Measurements from ENCODE around the gene SOX5. TPM values are rescaled to one million over a fixed set of nuclear protein-coding genes. Genes with fewer than 3 reads are reported as not detected.

Gene SOX5
- total RNA-seq, 1 experiment from 2014 or later, result 0.52 TPM

- ChIA-PET RAD21 (ENCODE audit: low non-redundant PET in 1 of 2, low total read pairs in 2 of 2, uncharacterized antibody in 2 of 2, unreplicated experiment in 2 of 2) (no interaction called here), CTCF (no interaction called here), POLR2A (no interaction called here)
- no peak overlapping the region for H3K27ac ChIP-seq (ENCODE audit: low read depth, low read length)
- TF ChIP-seq JUND (IDR thresholded peaks at IDR 0.05) (no peak), EGR1 (IDR thresholded peaks at IDR 0.05; ENCODE audit: low read depth) (no peak)
- H4K20me1 ChIP-seq (ENCODE audit: insufficient read depth), result no peaks in the 10 kb centered on the region
- H3K9me2 ChIP-seq (ENCODE audit: insufficient read depth), result no peaks in the 10 kb centered on the region
- BruUV-seq (replicated peaks), result no TSS peak
- intact Hi-C loops (cut with micrococcal nuclease), result no loop called here
- no peak overlapping the region for H2AFZ ChIP-seq (ENCODE audit: low read depth, low read length, poor library complexity, severe bottlenecking)
- no peaks in the 10 kb centered on the region for H3K36me3 ChIP-seq (ENCODE audit: control insufficient read depth in 1 of 2, insufficient read depth in 2 of 2, low read length in 2 of 2)
- H3K4me1 ChIP-seq (ENCODE audit: control insufficient read depth in 1 of 2, insufficient read depth in 2 of 2, low read length in 2 of 2), result no peaks in the 10 kb centered on the region
- H3K4me3 ChIP-seq (replicated peaks in 1 of 2; ENCODE audit: low read depth in 1 of 2, low read length in 2 of 2), result no peak overlapping the region
- H3K9me3 ChIP-seq (ENCODE audit: control insufficient read depth in 1 of 2, insufficient read depth in 1 of 2, low read depth in 1 of 2, low read length in 2 of 2), result peaks cover 14 to 21% of the 10 kb centered on the region in 2 experiments; a peak in 2 of 4 replicates
- H3K9ac ChIP-seq (ENCODE audit: low read length), result no peak overlapping the region
- H3K27me3 ChIP-seq (ENCODE audit: insufficient read depth, low read length), result no peaks in the 10 kb centered on the region
- no peak overlapping the region for H3K4me2 ChIP-seq (ENCODE audit: low read length)
- H3K79me2 ChIP-seq (ENCODE audit: insufficient read depth, low read length), result no peaks in the 10 kb centered on the region
- DNase-seq (ENCODE audit: low read depth, low spot score) (no peak), ATAC-seq (no peak)
Observed at GRCh38 chr12:23548742-23549141, 400.7 kb downstream of the SOX5 start.

- RAD21 ChIA-PET (ENCODE audit: low non-redundant PET in 1 of 2, low total read pairs in 2 of 2, uncharacterized antibody in 2 of 2, unreplicated experiment in 2 of 2), result no interaction called here
- CTCF ChIA-PET, result no interaction called here
Observed at GRCh38 chr12:23546756-23547155, 402.7 kb downstream of the SOX5 start.

GRCh38 chr12:23543767-23544166 lies 405.7 kb downstream of the SOX5 start:
- Histone ChIP-seq H3K9me3 (ENCODE audit: control insufficient read depth in 1 of 2, insufficient read depth in 1 of 2, low read depth in 1 of 2, low read length in 2 of 2) (peaks cover 13 to 15% of the 10 kb centered on the region in 2 experiments; a peak in 2 of 4 replicates), H3K4me2 (ENCODE audit: low read length) (no peak overlapping the region), H3K9me2 (ENCODE audit: insufficient read depth) (no peaks in the 10 kb centered on the region), H3K27ac (ENCODE audit: low read depth, low read length) (no peak overlapping the region), H4K20me1 (ENCODE audit: insufficient read depth) (no peaks in the 10 kb centered on the region), H3K4me3 (replicated peaks in 1 of 2; ENCODE audit: low read depth in 1 of 2, low read length in 2 of 2) (no peak overlapping the region), H3K4me1 (ENCODE audit: control insufficient read depth in 1 of 2, insufficient read depth in 2 of 2, low read length in 2 of 2) (no peaks in the 10 kb centered on the region), H2AFZ (ENCODE audit: low read depth, low read length, poor library complexity, severe bottlenecking) (no peak overlapping the region), H3K9ac (ENCODE audit: low read length) (no peak overlapping the region), H3K79me2 (ENCODE audit: insufficient read depth, low read length) (no peaks in the 10 kb centered on the region), H3K27me3 (ENCODE audit: insufficient read depth, low read length) (no peaks in the 10 kb centered on the region), H3K36me3 (ENCODE audit: control insufficient read depth in 1 of 2, insufficient read depth in 2 of 2, low read length in 2 of 2) (no peaks in the 10 kb centered on the region)
- DNase-seq (ENCODE audit: low read depth, low spot score) (no peak), ATAC-seq (no peak)
- intact Hi-C loops (cut with micrococcal nuclease), result no loop called here
- ChIA-PET POLR2A (no interaction called here), CTCF (no interaction called here), RAD21 (ENCODE audit: low non-redundant PET in 1 of 2, low total read pairs in 2 of 2, uncharacterized antibody in 2 of 2, unreplicated experiment in 2 of 2) (no interaction called here)
- no TSS peak for BruUV-seq (replicated peaks)
- TF ChIP-seq POLR2A (IDR thresholded peaks at IDR 0.05; ENCODE audit: borderline replicate concordance, extremely low read depth, insufficient read depth, insufficient read length), result no peak
- no peak for TF ChIP-seq TCF7L2 (IDR thresholded peaks at IDR 0.05; ENCODE audit: borderline replicate concordance, extremely low read depth, insufficient read depth, insufficient read length)
- no peak for TF ChIP-seq EZH2 (IDR thresholded peaks at IDR 0.05)
- TF ChIP-seq FOSL1 (IDR thresholded peaks at IDR 0.05; ENCODE audit: low read depth), result no peak
- TF ChIP-seq ZBTB33 (IDR thresholded peaks at IDR 0.05; ENCODE audit: extremely low read depth, insufficient replicate concordance, low read length), result no peak
- TF ChIP-seq REST (IDR thresholded peaks at IDR 0.05; ENCODE audit: low read depth), result no peak

More at GRCh38 chr12:23546756-23547155, 402.7 kb downstream of the SOX5 start:
- no peak overlapping the region for H2AFZ ChIP-seq (ENCODE audit: low read depth, low read length, poor library complexity, severe bottlenecking)
- H3K79me2 ChIP-seq (ENCODE audit: insufficient read depth, low read length), result no peaks in the 10 kb centered on the region
- H3K4me2 ChIP-seq (ENCODE audit: low read length), result no peak overlapping the region
- H3K4me3 ChIP-seq (replicated peaks in 1 of 2; ENCODE audit: low read depth in 1 of 2, low read length in 2 of 2), result no peak overlapping the region
- H3K36me3 ChIP-seq (ENCODE audit: control insufficient read depth in 1 of 2, insufficient read depth in 2 of 2, low read length in 2 of 2), result no peaks in the 10 kb centered on the region
- H3K27ac ChIP-seq (ENCODE audit: low read depth, low read length), result no peak overlapping the region
- BruUV-seq (replicated peaks), result no TSS peak
- H3K9me2 ChIP-seq (ENCODE audit: insufficient read depth), result no peaks in the 10 kb centered on the region
- no peak overlapping the region for H3K9ac ChIP-seq (ENCODE audit: low read length)
- TF ChIP-seq POLR2AphosphoS5 (IDR thresholded peaks at IDR 0.05; ENCODE audit: low read depth, low read length) (no peak), JUND (IDR thresholded peaks at IDR 0.05) (no peak), YY1 (IDR thresholded peaks at IDR 0.05; ENCODE audit: extremely low read depth, insufficient replicate concordance, low read depth, low read length) (no peak)
- POLR2A ChIA-PET, result no interaction called here
- intact Hi-C loops (cut with micrococcal nuclease), result no loop called here
- DNase-seq (ENCODE audit: low read depth, low spot score), result no peak
- no peak for ATAC-seq
- no peaks in the 10 kb centered on the region for H4K20me1 ChIP-seq (ENCODE audit: insufficient read depth)
- no peaks in the 10 kb centered on the region for H3K27me3 ChIP-seq (ENCODE audit: insufficient read depth, low read length)
- H3K9me3 ChIP-seq (ENCODE audit: control insufficient read depth in 1 of 2, insufficient read depth in 1 of 2, low read depth in 1 of 2, low read length in 2 of 2), result peaks cover 15 to 20% of the 10 kb centered on the region in 2 experiments; a peak in 2 of 4 replicates
- H3K4me1 ChIP-seq (ENCODE audit: control insufficient read depth in 1 of 2, insufficient read depth in 2 of 2, low read length in 2 of 2), result no peaks in the 10 kb centered on the region
